HepG2 (cell line): ENCODE data around the gene NEU1. TPM values are rescaled to one million over a fixed set of nuclear protein-coding genes. Genes with fewer than 3 reads are reported as not detected.

ENCODE experiments used
- ELF4 ChIP-seq: sonication (generic); formaldehyde crosslinking; IDR thresholded peaks from 2 replicates; pipeline ENCODE4 v1.5.0; 2020; ENCODE audit warnings: missing genetic modification reagents, mild to moderate bottlenecking, moderate library complexity, borderline replicate concordance
- GABPA ChIP-seq, 2 experiments: IDR thresholded peaks; 2 replicates each; pipeline ENCODE4 v1.6.1; 2011 to 2016; ENCODE audit warnings: low read depth in 2 of 2, low read length in 1 of 2, missing biosample characterization in 1 of 2, missing genetic modification characterization in 1 of 2
- HDAC1 ChIP-seq: sonication (generic); formaldehyde crosslinking; IDR thresholded peaks from 2 replicates; pipeline ENCODE4 v1.5.1; 2020; ENCODE audit warnings: mild to moderate bottlenecking, missing genetic modification reagents
- HNRNPH1 ChIP-seq: fragments of 200-400 bp; formaldehyde crosslinking; optimal IDR thresholded peaks from 2 replicates; pipeline ENCODE3; 2017; ENCODE audit warnings: mild to moderate bottlenecking, low read depth, low read length
- MAFK ChIP-seq, 2 experiments: IDR thresholded peaks in 1 of 2; conservative IDR thresholded peaks in 1 of 2; 2 replicates each; pipeline ENCODE4 v1.6.1; 2011; ENCODE audit warnings: improper control_type of control experiment in 2 of 2, low read length in 2 of 2
- NFE2L1 ChIP-seq: sonication (generic); formaldehyde crosslinking; IDR thresholded peaks from 2 replicates; pipeline ENCODE4 v1.4.0; 2020; ENCODE audit warnings: missing genetic modification reagents, mild to moderate bottlenecking, borderline replicate concordance
- NR2F2 ChIP-seq: IDR thresholded peaks from 2 replicates; pipeline ENCODE4 v1.6.1; 2012; ENCODE audit warnings: low read depth, inconsistent platforms, borderline replicate concordance
- PPARG ChIP-seq: conservative IDR thresholded peaks from 2 replicates; pipeline ENCODE4 v1.6.1; 2016; ENCODE audit warnings: missing biosample characterization, missing genetic modification reagents
- RCOR2 ChIP-seq: IDR thresholded peaks from 2 replicates; pipeline ENCODE4 v1.6.1; 2016; ENCODE audit warnings: missing biosample characterization, missing genetic modification reagents
- SAP130 ChIP-seq: IDR thresholded peaks from 2 replicates; pipeline ENCODE4 v1.6.1; 2016; ENCODE audit warnings: low read depth
- SRY ChIP-seq: sonication (generic); formaldehyde crosslinking; IDR thresholded peaks from 2 replicates; pipeline ENCODE4 v1.8.0; 2022; ENCODE audit warnings: mild to moderate bottlenecking, missing genetic modification reagents
- ZNF251 ChIP-seq: sonication (generic); formaldehyde crosslinking; IDR thresholded peaks from 2 replicates; pipeline ENCODE4 v1.9.0; 2021; ENCODE audit warnings: mild to moderate bottlenecking, missing genetic modification reagents
- ZNF335 ChIP-seq: sonication (generic); formaldehyde crosslinking; IDR thresholded peaks from 2 replicates; pipeline ENCODE4 v1.4.0; 2020; ENCODE audit warnings: missing genetic modification reagents
- ZNF674 ChIP-seq: sonication (generic); formaldehyde crosslinking; IDR thresholded peaks from 2 replicates; pipeline ENCODE4 v1.5.0; 2020; ENCODE audit warnings: low read depth, mild to moderate bottlenecking, missing genetic modification reagents
- ZNF720 ChIP-seq: sonication (generic); formaldehyde crosslinking; IDR thresholded peaks from 2 replicates; pipeline ENCODE4 v1.4.0; 2020; ENCODE audit warnings: missing genetic modification reagents
- ZNF746 ChIP-seq: sonication (generic); formaldehyde crosslinking; IDR thresholded peaks from 2 replicates; pipeline ENCODE4 v1.8.0; 2022; ENCODE audit warnings: mild to moderate bottlenecking, missing genetic modification reagents
- polyA plus RNA-seq, 8 experiments: library from polyadenylated mRNA; depleted of rRNA in 3 of 8; stranded (reverse) in 7 of 8; unstranded in 1 of 8; fragments of >200 nt; fragmentation: Illumina TruSeq in 4 of 8; extraction: Trizol in 4 of 8; gene quantifications; 2 replicates each; pipeline versions ENCODE4 v1.2.1 to v1.2.3, GENCODE V29; 2011 to 2016; ENCODE audit warnings: low read depth in 4 of 8, missing spikeins in 1 of 8, mixed read lengths in 1 of 8; ENCODE audit not compliant: insufficient read depth in 1 of 8
- total RNA-seq, 5 experiments: library from RNA; depleted of rRNA; stranded (reverse); fragments of >200 nt; fragmentation: Illumina TruSeq; extraction: Trizol; gene quantifications; 2 replicates each; pipeline ENCODE4 v1.2.3, GENCODE V29; 2016; ENCODE audit warnings: low read depth in 1 of 5
- TF ChIP-seq, protein P1 (sequence below): sonication (generic); formaldehyde crosslinking; conservative IDR thresholded peaks from 2 replicates; pipeline ENCODE4 v1.4.0; 2020; ENCODE audit warnings: mild to moderate bottlenecking, missing genetic modification reagents, moderate library complexity
- TF ChIP-seq, protein P2 (sequence below): IDR thresholded peaks from 2 replicates; pipeline ENCODE4 v1.6.1; 2012; ENCODE audit warnings: inconsistent platforms
- TF ChIP-seq, protein P3 (sequence below): sonication (generic); formaldehyde crosslinking; IDR thresholded peaks from 2 replicates; pipeline ENCODE4 v1.4.0; 2020; ENCODE audit warnings: missing genetic modification reagents
- TF ChIP-seq, protein P4 (sequence below): sonication (generic); formaldehyde crosslinking; IDR thresholded peaks from 2 replicates; pipeline ENCODE4 v1.5.0; 2020; ENCODE audit warnings: mild to moderate bottlenecking, missing genetic modification reagents, moderate library complexity

Gene NEU1
- total and polyA plus RNA-seq, 2 of the 13 experiments (the other 11 are each of a cell fraction or from before 2014, with no cell fraction given) = 215 to 297 TPM

DNA sequence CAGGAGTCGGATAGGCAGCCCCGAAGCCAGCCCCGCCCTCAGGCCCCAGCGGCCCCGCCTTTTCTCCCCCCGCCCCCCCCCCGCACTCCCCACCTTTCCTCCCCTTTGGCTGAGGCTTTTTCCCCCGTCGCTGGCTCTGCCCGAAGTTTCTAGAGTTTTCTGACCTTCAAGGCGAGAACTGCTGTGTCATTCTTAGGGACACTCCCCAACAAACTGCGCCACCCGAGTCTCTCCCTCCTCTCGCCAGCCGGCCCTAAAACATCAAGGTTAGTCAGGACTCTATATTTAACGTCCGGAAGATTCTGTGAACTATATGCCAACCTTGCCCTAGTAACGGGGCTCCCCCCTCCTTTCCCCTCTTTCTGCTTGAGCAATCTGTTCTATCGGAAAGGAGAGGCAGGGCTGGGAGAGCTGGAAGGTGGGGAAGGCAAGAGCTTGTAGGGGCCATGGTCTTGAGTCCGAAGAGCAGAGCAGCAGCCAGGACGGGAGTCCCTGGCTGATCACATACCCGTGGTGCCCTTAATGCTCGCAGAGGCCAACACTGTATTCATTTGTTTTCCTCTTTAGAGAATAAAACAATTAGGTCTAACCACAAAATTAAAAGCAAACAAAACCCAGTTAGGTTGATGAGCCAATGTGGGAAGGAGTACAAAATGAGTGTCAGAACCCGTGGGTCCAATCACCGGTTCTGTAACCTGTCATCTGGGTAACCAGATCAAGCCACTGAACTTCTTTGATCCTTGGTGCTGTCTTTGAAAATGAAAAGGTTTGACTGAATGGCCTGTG lies 40.4 kb downstream of the NEU1 start (continued):
- TF ChIP-seq SRY (CRISPR knock-in tag) (peak; percentile 33; the same call in 1 of the 2 replicates), ZNF335 (peak; percentile 97), ZNF251 (peak; percentile 80; the same call in 1 of the 2 replicates), ZNF674 (CRISPR knock-in tag) (0 out of 2 replicates have a peak, but pooled peaks have one; percentile 23), MAFK (conservative IDR thresholded peaks at IDR 0.05 in 1 of 2, IDR thresholded peaks at IDR 0.05 in 1 of 2; ENCODE audit: low read length in 2 of 2) (peak; percentile 58 to 70), RCOR2 (CRISPR knock-in tag) (no peak), NFE2L1 (CRISPR knock-in tag) (0 out of 2 replicates have a peak, but pooled peaks have one; percentile 36), ZNF720 (CRISPR knock-in tag) (no peak), HNRNPH1 (no peak), ELF4 (peak; percentile 44; the same call in 1 of the 2 replicates), NR2F2 (0 out of 2 replicates have a peak, but pooled peaks have one; percentile 6), HDAC1 (CRISPR knock-in tag) (peak; percentile 15; the same call in 1 of the 2 replicates), GABPA (IDR thresholded peaks at IDR 0.05; ENCODE audit: low read depth, low read length) (no peak), GABPA (CRISPR knock-in tag; IDR thresholded peaks at IDR 0.05; ENCODE audit: low read depth) (peak; percentile 42; the same call in 1 of the 2 replicates), PPARG (CRISPR knock-in tag) (no peak; the same call in 1 of the 2 replicates), ZNF746 (CRISPR knock-in tag) (peak; percentile 51; the same call in 1 of the 2 replicates), SAP130 (peak; percentile 42; the same call in 1 of the 2 replicates)
- TF ChIP-seq, protein P1, sequence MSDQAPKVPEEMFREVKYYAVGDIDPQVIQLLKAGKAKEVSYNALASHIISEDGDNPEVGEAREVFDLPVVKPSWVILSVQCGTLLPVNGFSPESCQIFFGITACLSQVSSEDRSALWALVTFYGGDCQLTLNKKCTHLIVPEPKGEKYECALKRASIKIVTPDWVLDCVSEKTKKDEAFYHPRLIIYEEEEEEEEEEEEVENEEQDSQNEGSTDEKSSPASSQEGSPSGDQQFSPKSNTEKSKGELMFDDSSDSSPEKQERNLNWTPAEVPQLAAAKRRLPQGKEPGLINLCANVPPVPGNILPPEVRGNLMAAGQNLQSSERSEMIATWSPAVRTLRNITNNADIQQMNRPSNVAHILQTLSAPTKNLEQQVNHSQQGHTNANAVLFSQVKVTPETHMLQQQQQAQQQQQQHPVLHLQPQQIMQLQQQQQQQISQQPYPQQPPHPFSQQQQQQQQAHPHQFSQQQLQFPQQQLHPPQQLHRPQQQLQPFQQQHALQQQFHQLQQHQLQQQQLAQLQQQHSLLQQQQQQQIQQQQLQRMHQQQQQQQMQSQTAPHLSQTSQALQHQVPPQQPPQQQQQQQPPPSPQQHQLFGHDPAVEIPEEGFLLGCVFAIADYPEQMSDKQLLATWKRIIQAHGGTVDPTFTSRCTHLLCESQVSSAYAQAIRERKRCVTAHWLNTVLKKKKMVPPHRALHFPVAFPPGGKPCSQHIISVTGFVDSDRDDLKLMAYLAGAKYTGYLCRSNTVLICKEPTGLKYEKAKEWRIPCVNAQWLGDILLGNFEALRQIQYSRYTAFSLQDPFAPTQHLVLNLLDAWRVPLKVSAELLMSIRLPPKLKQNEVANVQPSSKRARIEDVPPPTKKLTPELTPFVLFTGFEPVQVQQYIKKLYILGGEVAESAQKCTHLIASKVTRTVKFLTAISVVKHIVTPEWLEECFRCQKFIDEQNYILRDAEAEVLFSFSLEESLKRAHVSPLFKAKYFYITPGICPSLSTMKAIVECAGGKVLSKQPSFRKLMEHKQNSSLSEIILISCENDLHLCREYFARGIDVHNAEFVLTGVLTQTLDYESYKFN = peak; percentile 34; the same call in 1 of the 2 replicates
- TF ChIP-seq, protein P2, sequence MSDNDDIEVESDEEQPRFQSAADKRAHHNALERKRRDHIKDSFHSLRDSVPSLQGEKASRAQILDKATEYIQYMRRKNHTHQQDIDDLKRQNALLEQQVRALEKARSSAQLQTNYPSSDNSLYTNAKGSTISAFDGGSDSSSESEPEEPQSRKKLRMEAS = peak; percentile 56
- TF ChIP-seq, protein P3, sequence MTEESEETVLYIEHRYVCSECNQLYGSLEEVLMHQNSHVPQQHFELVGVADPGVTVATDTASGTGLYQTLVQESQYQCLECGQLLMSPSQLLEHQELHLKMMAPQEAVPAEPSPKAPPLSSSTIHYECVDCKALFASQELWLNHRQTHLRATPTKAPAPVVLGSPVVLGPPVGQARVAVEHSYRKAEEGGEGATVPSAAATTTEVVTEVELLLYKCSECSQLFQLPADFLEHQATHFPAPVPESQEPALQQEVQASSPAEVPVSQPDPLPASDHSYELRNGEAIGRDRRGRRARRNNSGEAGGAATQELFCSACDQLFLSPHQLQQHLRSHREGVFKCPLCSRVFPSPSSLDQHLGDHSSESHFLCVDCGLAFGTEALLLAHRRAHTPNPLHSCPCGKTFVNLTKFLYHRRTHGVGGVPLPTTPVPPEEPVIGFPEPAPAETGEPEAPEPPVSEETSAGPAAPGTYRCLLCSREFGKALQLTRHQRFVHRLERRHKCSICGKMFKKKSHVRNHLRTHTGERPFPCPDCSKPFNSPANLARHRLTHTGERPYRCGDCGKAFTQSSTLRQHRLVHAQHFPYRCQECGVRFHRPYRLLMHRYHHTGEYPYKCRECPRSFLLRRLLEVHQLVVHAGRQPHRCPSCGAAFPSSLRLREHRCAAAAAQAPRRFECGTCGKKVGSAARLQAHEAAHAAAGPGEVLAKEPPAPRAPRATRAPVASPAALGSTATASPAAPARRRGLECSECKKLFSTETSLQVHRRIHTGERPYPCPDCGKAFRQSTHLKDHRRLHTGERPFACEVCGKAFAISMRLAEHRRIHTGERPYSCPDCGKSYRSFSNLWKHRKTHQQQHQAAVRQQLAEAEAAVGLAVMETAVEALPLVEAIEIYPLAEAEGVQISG (CRISPR knock-in tag) = 0 out of 2 replicates have a peak, but pooled peaks have one; percentile 15
- TF ChIP-seq, protein P4, sequence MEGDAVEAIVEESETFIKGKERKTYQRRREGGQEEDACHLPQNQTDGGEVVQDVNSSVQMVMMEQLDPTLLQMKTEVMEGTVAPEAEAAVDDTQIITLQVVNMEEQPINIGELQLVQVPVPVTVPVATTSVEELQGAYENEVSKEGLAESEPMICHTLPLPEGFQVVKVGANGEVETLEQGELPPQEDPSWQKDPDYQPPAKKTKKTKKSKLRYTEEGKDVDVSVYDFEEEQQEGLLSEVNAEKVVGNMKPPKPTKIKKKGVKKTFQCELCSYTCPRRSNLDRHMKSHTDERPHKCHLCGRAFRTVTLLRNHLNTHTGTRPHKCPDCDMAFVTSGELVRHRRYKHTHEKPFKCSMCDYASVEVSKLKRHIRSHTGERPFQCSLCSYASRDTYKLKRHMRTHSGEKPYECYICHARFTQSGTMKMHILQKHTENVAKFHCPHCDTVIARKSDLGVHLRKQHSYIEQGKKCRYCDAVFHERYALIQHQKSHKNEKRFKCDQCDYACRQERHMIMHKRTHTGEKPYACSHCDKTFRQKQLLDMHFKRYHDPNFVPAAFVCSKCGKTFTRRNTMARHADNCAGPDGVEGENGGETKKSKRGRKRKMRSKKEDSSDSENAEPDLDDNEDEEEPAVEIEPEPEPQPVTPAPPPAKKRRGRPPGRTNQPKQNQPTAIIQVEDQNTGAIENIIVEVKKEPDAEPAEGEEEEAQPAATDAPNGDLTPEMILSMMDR (CRISPR knock-in tag) = 0 out of 2 replicates have a peak, but pooled peaks have one; percentile 13
